GM19043 (cell line): ENCODE data around the gene EFNA5.

Experiments
- ATAC-seq: cut with Tn5 transposase; IDR thresholded peaks from one replicate; pipeline ENCODE4 v1.9.1; 2021; ENCODE audit warnings: low read depth; ENCODE audit not compliant: unreplicated experiment

EFNA5 gene

GRCh38 chr5:107529618-107530017, 141.1 kb downstream of the EFNA5 start:
- no peak for ATAC-seq

GRCh38 chr5:107526270-107526937, 144.3 kb downstream of the EFNA5 start:
- no peak for ATAC-seq

- no peak for ATAC-seq
These were observed 146.6 kb downstream of the EFNA5 start for GRCh38 chr5:107524111-107524510.

GRCh38 chr5:107523029-107523680, 147.6 kb downstream of the EFNA5 start:
- ATAC-seq, result no peak

GRCh38 chr5:107522456-107522855, 148.3 kb downstream of the EFNA5 start:
- no peak for ATAC-seq

GRCh38 chr5:107519900-107520354, 150.8 kb downstream of the EFNA5 start:
- ATAC-seq, result no peak

- ATAC-seq, result no peak
These were observed 152.1 kb downstream of the EFNA5 start for GRCh38 chr5:107518616-107519015.

- ATAC-seq, result no peak
These were observed 152.5 kb downstream of the EFNA5 start for GRCh38 chr5:107518190-107518589.

- no peak for ATAC-seq
These were observed 153.3 kb downstream of the EFNA5 start for GRCh38 chr5:107517185-107518033.

GRCh38 chr5:107516452-107517184, 154.1 kb downstream of the EFNA5 start:
- ATAC-seq, result no peak

GRCh38 chr5:107515521-107516080, 155.1 kb downstream of the EFNA5 start:
- no peak for ATAC-seq

GRCh38 chr5:107514305-107514704, 156.4 kb downstream of the EFNA5 start:
- ATAC-seq, result no peak

- ATAC-seq, result no peak
These were observed 157.2 kb downstream of the EFNA5 start for GRCh38 chr5:107513337-107514085.

- no peak for ATAC-seq
These were observed 158.7 kb downstream of the EFNA5 start for GRCh38 chr5:107512029-107512428.

- no peak for ATAC-seq
These were observed 160.6 kb downstream of the EFNA5 start for GRCh38 chr5:107510125-107510524.

GRCh38 chr5:107508097-107508496, 162.6 kb downstream of the EFNA5 start:
- ATAC-seq, result no peak

- ATAC-seq, result no peak
These were observed 164.8 kb downstream of the EFNA5 start for GRCh38 chr5:107505763-107506534.

- ATAC-seq, result no peak
These were observed 166.3 kb downstream of the EFNA5 start for GRCh38 chr5:107504424-107504823.

- ATAC-seq, result no peak
These were observed 168.1 kb downstream of the EFNA5 start for GRCh38 chr5:107502676-107503060.
